HT1080 (cell line): ENCODE measurements around the gene PLA2R1. TPM values are rescaled to one million over a fixed set of nuclear protein-coding genes. Genes with fewer than 3 reads are reported as not detected.

Experiments
- DNase-seq: peaks from one replicate; pipeline ENCODE4 v3.0.0-alpha.2; 2015; ENCODE audit warnings: low read depth
- total RNA-seq: library from RNA; depleted of rRNA; stranded (reverse); fragments of >200 nt; shearing (Covaris generic); gene quantifications from 2 replicates; pipeline ENCODE4 v1.2.3, GENCODE V29; 2014; rRNA removed

PLA2R1 gene
- total RNA-seq, 1 experiment from 2014 or later: 1.0 TPM

GRCh38 chr2:159897081-159897480 is 165.3 kb downstream of the PLA2R1 start:
- no peak for DNase-seq

GRCh38 chr2:159895258-159896065 is 167.0 kb downstream of the PLA2R1 start:
- no peak for DNase-seq

GRCh38 chr2:159894145-159894838 is 168.1 kb downstream of the PLA2R1 start:
- DNase-seq: no peak

- DNase-seq: no peak
Observed at GRCh38 chr2:159892990-159893810, 169.2 kb downstream of the PLA2R1 start.

- DNase-seq: peak; percentile 74
Observed at GRCh38 chr2:159891917-159892730, 170.3 kb downstream of the PLA2R1 start.

GRCh38 chr2:159891267-159891588 is 171.2 kb downstream of the PLA2R1 start:
- DNase-seq: no peak

GRCh38 chr2:159890551-159891266 is 171.7 kb downstream of the PLA2R1 start:
- DNase-seq: no peak

- no peak for DNase-seq
Observed at GRCh38 chr2:159882130-159882745, 180.2 kb downstream of the PLA2R1 start.

Other genes starting within 250 kb of the PLA2R1 start
- 0.18 and 0.37 TPM in 2 replicates for gene LY75, start 157.9 kb downstream of the PLA2R1 start, total RNA-seq
- gene ITGB6, start 137.7 kb upstream of the PLA2R1 start, total RNA-seq: 0.05 and 0.33 TPM in 2 replicates